ENCODE data around the gene KCNQ5. TPM values are rescaled to one million over a fixed set of nuclear protein-coding genes. Genes with fewer than 3 reads are reported as not detected.

The KCNQ5 gene
- total RNA-seq, 4 donors from 2014 or later, result 0.57 to 4.4 (median 0.97) TPM

DNA sequence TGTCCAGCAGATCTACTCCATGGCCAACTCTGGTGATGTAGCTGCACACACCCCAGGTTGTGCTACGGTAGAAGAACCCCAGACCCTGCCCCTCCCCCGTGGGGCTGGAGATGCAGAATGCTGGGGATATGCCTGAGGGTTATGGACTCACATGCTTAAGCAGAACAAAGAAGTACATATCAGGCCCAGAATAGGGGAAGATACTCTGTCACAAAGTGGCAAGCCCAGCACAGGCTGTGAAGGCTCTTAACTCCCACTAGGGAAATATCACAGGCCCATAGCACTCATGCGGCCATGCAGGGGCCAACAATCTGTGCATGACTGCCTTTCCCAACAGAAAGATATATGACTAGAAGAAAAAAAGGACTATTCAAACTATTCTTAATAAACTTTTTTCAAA, 234.9 kb downstream of the KCNQ5 start:
- H3K27ac ChIP-seq, result no peak overlapping the region
- no peak for DNase-seq
- peaks cover 0 to 5% (median 2%) of the 10 kb centered on the region in 3 donors for H3K4me1 ChIP-seq
- 93% methylated on average over 3 of the region's 3 CpGs for WGBS, 2 donors
- no peak overlapping the region for H3K4me3 ChIP-seq
- H3K27me3 ChIP-seq, result no peaks in the 10 kb centered on the region
- intact Hi-C loops (cut with DNase I), result no loop called here
- no peaks in the 10 kb centered on the region for H3K9me3 ChIP-seq
- H3K36me3 ChIP-seq, result no peaks in the 10 kb centered on the region
- no peak for TF ChIP-seq POLR2A (IDR thresholded peaks at IDR 0.05)
- TF ChIP-seq, protein P1, sequence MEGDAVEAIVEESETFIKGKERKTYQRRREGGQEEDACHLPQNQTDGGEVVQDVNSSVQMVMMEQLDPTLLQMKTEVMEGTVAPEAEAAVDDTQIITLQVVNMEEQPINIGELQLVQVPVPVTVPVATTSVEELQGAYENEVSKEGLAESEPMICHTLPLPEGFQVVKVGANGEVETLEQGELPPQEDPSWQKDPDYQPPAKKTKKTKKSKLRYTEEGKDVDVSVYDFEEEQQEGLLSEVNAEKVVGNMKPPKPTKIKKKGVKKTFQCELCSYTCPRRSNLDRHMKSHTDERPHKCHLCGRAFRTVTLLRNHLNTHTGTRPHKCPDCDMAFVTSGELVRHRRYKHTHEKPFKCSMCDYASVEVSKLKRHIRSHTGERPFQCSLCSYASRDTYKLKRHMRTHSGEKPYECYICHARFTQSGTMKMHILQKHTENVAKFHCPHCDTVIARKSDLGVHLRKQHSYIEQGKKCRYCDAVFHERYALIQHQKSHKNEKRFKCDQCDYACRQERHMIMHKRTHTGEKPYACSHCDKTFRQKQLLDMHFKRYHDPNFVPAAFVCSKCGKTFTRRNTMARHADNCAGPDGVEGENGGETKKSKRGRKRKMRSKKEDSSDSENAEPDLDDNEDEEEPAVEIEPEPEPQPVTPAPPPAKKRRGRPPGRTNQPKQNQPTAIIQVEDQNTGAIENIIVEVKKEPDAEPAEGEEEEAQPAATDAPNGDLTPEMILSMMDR (IDR thresholded peaks at IDR 0.05), result no peak

DNA sequence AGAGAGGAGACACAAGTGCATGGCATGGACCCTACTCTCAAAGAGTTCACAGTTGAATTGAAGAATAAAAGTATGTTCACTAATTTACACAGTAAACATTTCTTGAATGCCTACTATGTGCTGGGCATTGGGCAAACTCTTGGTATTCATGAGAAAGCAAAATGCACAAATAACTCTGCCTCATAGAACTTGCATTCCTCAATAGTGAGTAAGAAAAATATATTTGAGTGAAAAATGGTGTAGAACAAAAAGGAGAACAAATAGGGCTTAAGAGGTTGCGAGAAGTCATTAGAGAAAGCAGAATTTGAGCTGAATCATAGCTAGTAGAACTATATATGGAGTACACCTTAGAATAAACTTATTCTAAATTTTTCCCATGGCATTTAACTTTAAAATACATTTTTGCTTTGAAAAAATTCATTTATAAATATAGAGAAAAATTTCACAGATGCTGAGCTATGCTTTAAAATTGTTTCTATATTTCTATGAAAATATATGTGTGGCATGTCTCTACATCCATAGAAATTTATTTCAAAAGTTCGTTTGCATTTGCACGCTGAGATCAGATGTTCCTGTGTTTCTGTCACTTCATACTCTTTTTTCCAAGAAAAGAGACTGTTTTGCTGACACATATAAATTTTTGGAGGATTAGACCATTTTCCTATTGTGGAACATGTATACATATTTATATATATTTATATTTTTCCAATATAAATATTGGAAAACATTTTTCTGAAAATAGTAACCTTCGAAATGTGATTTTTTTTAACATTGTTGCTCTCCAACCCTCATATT, 236.1 kb downstream of the KCNQ5 start:
- intact Hi-C loops (cut with DNase I), result no loop called here
- 79 to 85% methylated on average over 4 of the region's 4 CpGs for WGBS, 2 donors

DNA sequence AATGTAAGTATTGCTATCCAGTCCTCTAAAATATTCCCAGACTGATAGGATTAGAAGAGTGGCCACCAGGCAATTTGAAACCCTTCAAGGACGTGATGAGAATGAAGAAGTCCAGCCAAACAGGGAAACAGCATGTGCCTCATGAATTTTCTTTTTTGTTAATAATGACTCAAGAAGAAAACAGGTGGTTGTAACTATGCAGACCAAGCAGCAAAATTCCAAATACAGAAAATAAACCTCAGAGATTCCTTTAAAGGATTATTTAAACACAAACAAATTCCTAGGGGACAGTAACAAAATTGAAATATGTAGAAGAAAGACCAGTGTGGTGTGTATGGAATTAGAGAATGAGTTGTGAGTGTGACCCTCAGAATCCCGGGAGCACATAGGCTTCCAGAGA, 239.2 kb downstream of the KCNQ5 start:
- Histone ChIP-seq H3K27me3 (no peaks in the 10 kb centered on the region), H3K36me3 (no peaks in the 10 kb centered on the region), H3K9me3 (no peaks in the 10 kb centered on the region), H3K4me3 (no peak overlapping the region), H3K4me1 (peaks cover 0 to 17% (median 5%) of the 10 kb centered on the region in 3 donors), H3K27ac (no peak overlapping the region)
- WGBS, 2 donors, result 71 to 80% methylated on average over 2 of the region's 2 CpGs
- DNase-seq, result no peak
- intact Hi-C loops (cut with DNase I), result no loop called here
- no peak for TF ChIP-seq POLR2A (IDR thresholded peaks at IDR 0.05)
- TF ChIP-seq, protein P1 (IDR thresholded peaks at IDR 0.05), result no peak

More for the DNA sequence above, 236.1 kb downstream of the KCNQ5 start:
- H3K4me1 ChIP-seq, result peaks cover 0 to 17% (median 5%) of the 10 kb centered on the region in 3 donors
- DNase-seq, result no peak
- no peaks in the 10 kb centered on the region for H3K27me3 ChIP-seq
- no peaks in the 10 kb centered on the region for H3K9me3 ChIP-seq
- no peak overlapping the region for H3K4me3 ChIP-seq
- H3K36me3 ChIP-seq, result no peaks in the 10 kb centered on the region
- no peak for TF ChIP-seq POLR2A (IDR thresholded peaks at IDR 0.05)
- TF ChIP-seq, protein P1 (IDR thresholded peaks at IDR 0.05), result no peak
- no peak overlapping the region for H3K27ac ChIP-seq

DNA sequence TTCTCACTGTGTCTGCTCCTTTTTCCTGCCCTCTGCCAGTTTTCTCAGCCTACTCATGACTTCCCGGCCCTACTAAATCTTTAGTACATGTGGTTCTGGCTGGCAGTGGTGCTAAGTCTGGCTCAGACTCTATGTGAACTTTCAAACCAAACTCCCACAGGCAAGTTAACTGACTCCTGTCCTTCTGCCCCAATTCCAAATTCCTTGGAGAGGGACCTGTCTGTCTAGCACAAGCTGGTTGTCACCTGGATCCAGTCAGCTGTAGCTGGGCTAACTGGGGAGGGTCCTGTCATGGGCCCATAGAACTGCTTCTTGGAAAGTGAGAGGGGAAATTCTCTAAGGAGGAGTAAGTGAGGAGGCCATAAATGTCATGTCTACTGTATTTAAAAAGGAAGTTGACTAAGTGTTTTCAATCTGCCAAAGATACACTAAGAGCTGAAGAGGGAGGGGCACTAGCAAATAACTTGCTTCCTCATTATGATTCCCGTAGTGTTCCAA, 240.1 kb downstream of the KCNQ5 start:
- intact Hi-C loops (cut with DNase I), result no loop called here
- DNase-seq, result no peak
- H3K27ac ChIP-seq, result peak overlapping the region in 1 of 4 donors; percentile 43
- no peaks in the 10 kb centered on the region for H3K36me3 ChIP-seq
- H3K27me3 ChIP-seq, result no peaks in the 10 kb centered on the region
- WGBS, 2 donors, result 12 to 38% methylated on average over 2 of the region's 2 CpGs
- TF ChIP-seq, protein P1 (IDR thresholded peaks at IDR 0.05), result no peak
- no peak for TF ChIP-seq POLR2A (IDR thresholded peaks at IDR 0.05)
- peaks cover 0 to 17% (median 5%) of the 10 kb centered on the region in 3 donors for H3K4me1 ChIP-seq
- H3K9me3 ChIP-seq, result no peaks in the 10 kb centered on the region
- no peak overlapping the region for H3K4me3 ChIP-seq

DNA sequence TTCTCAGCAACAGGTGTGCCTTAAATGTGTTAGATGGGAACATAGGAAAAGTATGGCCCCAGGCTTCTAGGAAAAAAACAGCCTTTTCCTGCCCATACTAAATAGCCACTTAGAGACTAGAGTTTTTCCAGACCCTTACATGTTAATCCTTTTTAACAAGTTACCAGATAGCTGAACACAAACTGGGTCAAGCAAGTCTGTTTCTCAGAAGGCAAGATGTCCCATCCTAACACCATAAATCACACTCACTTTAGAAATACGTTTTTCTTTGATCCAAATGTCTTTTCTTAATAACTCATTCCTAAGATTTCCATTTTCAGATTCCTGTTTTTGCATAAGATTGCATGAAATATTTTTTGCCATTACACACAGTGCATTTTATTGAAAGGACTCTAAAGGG, 241.3 kb downstream of the KCNQ5 start:
- TF ChIP-seq, protein P1 (IDR thresholded peaks at IDR 0.05), result no peak
- H3K27ac ChIP-seq, result no peak overlapping the region
- no peaks in the 10 kb centered on the region for H3K36me3 ChIP-seq
- no peak for DNase-seq
- WGBS, 2 donors, result 45 to 52% methylated on average over 1 of the region's 1 CpG
- intact Hi-C loops (cut with DNase I), result no loop called here
- no peak overlapping the region for H3K4me3 ChIP-seq
- no peaks in the 10 kb centered on the region for H3K27me3 ChIP-seq
- H3K4me1 ChIP-seq, result peaks cover 0 to 17% (median 5%) of the 10 kb centered on the region in 3 donors
- H3K9me3 ChIP-seq, result no peaks in the 10 kb centered on the region
